GM20431 (cell line): ENCODE measurements around the gene CDH12.
"Not testable (repeated sequence)": the region's sequence is repeated elsewhere in the genome, so short reads cannot be mapped to it uniquely, and the experiment has no call there.

Experiments
- in situ Hi-C: fragments of 300-500 bp; cut with MseI, MboI; formaldehyde crosslinking; loops from one replicate; pipeline ENCODE4 v1.15.0; 2020; ENCODE audit warnings: low sequenced_read_pairs; ENCODE audit not compliant: unreplicated experiment

CDH12 gene

GRCh38 chr5:22079566-22079965, 773.6 kb downstream of the CDH12 start:
- in situ Hi-C loops, result no loop called here

GRCh38 chr5:22079002-22079401, 774.1 kb downstream of the CDH12 start:
- in situ Hi-C loops, result no loop called here

DNA sequence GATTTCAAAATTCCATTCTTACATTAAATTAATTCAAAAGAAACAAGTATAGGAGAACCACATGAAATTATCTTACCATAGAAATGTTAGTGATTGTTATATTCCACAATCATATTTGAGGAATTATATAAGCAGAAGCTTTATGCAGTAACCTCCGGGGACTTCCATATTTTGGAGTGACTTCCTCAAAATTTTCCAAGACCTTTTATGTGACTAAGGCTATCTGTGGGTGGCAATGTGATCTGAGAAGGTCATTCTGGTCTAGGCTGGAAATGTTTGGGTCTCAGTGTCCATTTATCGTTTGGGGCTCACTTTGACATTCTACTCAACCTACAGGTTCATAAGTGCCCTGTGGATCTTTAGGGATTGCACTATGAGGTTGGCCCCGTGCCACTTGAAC, 776.6 kb downstream of the CDH12 start:
- in situ Hi-C loops, result no loop called here

GRCh38 chr5:22070186-22070728, 782.9 kb downstream of the CDH12 start:
- in situ Hi-C loops, result no loop called here

GRCh38 chr5:22063717-22064116, 789.4 kb downstream of the CDH12 start:
- in situ Hi-C loops, result no loop called here

DNA sequence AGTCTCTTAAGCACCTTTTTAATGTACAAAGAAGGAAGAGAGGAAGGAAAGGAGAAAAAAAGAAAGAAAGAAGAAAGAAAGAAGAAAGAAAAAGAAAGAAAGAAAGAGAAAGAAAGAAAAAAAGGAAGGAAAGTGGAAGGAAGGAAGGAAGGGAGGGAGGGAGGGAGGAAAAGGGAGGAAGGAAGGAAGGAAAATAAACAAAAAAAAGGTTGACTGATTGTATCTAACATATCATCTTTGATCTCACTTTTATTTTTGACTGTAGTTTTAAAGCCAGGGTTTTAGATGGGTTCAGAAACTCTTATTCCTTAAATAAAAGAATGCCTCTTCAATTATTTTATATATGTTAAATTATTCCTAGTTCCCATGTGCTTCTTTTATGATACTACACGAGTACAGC, 794.5 kb downstream of the CDH12 start:
- in situ Hi-C loops, result no loop called here

- in situ Hi-C loops, result no loop called here
Measured at GRCh38 chr5:22057012-22057411, 796.1 kb downstream of the CDH12 start.

GRCh38 chr5:22056601-22057000, 796.5 kb downstream of the CDH12 start:
- in situ Hi-C loops, result no loop called here

DNA sequence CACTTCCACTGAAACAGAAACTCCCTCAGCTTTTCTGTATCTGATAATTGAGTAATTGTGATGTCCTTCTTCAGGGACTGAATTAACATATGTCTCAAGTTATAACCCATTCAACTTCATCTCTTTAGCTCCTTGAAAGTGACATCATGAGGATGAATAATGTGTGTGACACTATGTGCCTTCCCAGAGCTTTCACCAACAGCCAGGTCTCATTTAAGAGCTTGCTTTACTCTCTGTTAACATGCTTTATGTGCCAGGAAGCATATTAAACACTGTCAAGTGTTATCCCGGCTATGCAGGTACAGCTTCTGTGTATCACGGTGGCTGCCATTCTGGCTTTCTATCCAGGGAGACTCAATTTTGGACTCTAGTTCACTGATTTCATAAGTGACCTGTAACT, 799.9 kb downstream of the CDH12 start:
- in situ Hi-C loops, result no loop called here

DNA sequence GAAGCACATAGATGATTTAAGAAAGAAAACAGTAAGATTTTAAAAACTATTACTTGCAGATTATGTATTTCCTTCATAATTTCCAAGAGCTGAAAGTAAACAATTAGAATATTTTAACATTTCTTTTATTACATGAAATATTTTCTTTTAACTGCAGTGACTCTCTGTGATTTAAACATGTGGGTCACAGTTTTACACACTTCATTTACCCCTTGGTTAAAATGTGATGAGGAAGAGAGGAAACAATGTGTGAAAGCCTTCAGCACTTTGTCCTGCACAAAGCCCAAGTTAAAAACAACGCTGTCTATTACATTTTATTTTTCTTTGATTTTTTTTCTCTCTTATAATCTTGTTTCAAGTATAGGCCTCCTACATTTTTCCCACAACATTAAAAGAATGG, 801.3 kb downstream of the CDH12 start:
- in situ Hi-C loops, result no loop called here

- in situ Hi-C loops, result no loop called here
Measured at GRCh38 chr5:22050931-22051330, 802.2 kb downstream of the CDH12 start.

- in situ Hi-C loops, result no loop called here
Measured at GRCh38 chr5:22044229-22044628, 808.9 kb downstream of the CDH12 start.

GRCh38 chr5:22036061-22036460, 817.1 kb downstream of the CDH12 start:
- in situ Hi-C loops, result no loop called here

- in situ Hi-C loops, result no loop called here
Measured at GRCh38 chr5:22033066-22033465, 820.1 kb downstream of the CDH12 start.

GRCh38 chr5:22023784-22024183, 829.4 kb downstream of the CDH12 start:
- in situ Hi-C loops, result no loop called here

- in situ Hi-C loops, result not testable (repeated sequence)
Measured at GRCh38 chr5:22012893-22013292, 840.3 kb downstream of the CDH12 start.

DNA sequence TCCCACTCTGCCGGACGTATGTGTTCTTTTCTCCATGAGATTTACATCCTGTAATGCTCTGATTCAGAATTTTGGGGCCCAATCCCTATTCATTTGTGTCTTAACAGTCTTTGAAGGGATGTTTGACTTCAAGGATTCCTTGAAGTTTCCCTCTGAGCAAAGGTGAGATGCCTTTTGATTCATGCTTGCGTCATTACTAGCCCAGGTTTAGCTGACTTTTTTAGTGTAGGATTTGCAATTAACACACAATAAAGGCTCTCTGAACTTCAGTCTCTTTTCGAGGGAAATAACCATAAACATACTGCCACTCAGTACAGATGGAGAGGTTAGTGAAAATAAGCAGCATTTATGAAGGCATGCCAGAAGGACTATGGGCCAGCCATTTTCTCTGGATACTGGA, 842.3 kb downstream of the CDH12 start:
- in situ Hi-C loops, result not testable (repeated sequence)

DNA sequence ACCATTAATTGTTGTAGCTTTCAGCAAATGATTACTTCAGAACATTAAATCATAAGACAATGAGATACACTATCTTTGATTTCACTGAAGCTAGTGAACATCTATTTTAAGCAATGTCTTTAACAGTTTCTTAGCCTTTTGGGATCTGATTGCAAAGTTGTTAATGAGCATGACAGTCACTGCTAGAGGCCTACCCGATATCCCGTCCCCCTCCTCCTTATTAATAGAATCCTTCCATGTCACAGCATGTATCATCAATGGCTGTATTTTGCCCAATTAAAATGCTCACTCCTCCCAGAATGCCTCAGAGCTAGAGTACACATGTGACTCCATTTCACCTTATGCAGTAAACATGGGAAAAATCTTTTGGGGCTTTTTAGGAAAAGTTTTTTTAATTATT, 852.0 kb downstream of the CDH12 start:
- in situ Hi-C loops, result not testable (repeated sequence)

DNA sequence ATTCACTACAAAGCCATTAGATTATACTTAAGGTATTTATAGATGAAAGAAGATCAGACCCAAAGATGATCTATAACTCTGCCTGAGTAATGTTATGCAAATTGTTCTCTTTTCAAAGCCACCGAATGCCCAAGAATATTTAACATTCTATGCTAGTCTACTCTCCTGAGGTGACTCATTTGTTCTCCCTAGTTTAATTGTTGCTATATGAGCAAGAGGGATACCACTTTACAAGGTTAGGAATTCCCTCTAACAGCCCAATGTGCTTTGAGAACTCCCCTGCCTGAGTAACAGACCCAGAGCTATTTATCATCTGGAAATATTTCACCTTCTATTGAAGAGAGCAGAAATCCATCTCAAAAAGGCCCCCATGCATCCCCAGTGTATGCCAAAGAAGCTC, 867.3 kb downstream of the CDH12 start:
- in situ Hi-C loops, result not testable (repeated sequence)

DNA sequence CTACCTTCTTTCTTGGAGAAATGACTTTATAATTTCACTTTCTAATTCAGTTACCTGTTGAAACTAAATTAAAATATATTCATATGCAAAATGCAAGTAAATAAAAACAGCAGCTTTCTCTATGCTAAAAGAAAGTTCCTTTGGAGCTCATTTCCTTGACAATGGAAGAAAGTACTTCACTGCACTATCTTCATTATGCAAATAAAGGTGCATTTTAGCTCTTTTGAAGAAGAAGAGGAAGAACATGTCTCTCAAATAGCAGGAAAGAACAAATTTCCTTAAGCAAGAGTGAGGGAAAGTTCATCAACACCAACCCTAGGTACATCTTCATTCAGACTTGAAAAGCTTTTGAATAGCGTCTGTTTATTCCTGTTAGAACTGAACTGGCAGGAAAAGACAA, 901.6 kb downstream of the CDH12 start:
- in situ Hi-C loops, result not testable (repeated sequence)

DNA sequence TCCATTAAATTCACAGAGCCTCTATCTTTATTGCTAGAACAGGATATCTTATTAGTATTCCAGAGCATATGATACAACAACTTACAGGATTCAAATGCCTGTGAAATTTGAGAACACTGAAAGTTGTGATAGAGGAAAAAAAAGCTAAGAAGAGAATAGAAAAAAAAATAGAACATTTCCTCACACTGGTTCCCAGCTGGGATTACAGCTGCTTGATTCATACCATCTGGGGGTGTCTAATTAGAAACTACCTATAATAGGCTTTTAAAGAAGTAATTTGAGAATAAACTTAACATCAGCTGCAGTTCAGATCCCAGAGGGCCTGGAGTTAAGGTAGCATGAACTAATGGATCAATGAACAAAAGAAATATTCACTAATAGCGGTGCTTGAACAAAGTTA, 922.0 kb downstream of the CDH12 start:
- in situ Hi-C loops, result no loop called here

GRCh38 chr5:21919414-21920022, 933.6 kb downstream of the CDH12 start:
- in situ Hi-C loops, result no loop called here
